Nephron progenitor cell (in vitro differentiated cells): Measurements from ENCODE around the gene USP7.

Experiments
- DNase-seq: peaks from one replicate; pipeline ENCODE4 v3.0.0; 2021
- H3K27ac Mint-ChIP-seq: 2 replicates; pipeline ENCODE4 v1.8.0; 2021; ENCODE audit warnings: mild to moderate bottlenecking, moderate library complexity, mixed read lengths
- H3K27me3 Mint-ChIP-seq: 2 replicates; pipeline ENCODE4 v1.8.0; 2021; ENCODE audit warnings: mild to moderate bottlenecking, low read depth, mixed read lengths; ENCODE audit not compliant: poor library complexity
- H3K36me3 Mint-ChIP-seq: 2 replicates; pipeline ENCODE4 v1.8.0; 2021; ENCODE audit warnings: low read depth, mixed read lengths
- H3K4me1 Mint-ChIP-seq: 2 replicates; pipeline ENCODE4 v1.8.0; 2021; ENCODE audit warnings: mixed read lengths
- H3K4me3 Mint-ChIP-seq: 2 replicates; pipeline ENCODE4 v1.8.0; 2021; ENCODE audit warnings: mild to moderate bottlenecking, moderate library complexity, mixed read lengths
- H3K9me3 Mint-ChIP-seq: 2 replicates; pipeline ENCODE4 v1.8.0; 2021; ENCODE audit warnings: mild to moderate bottlenecking, moderate library complexity, mixed read lengths
- TF ChIP-seq, protein P1 (sequence below): fragments of 200-600 bp; sonication (generic); IDR thresholded peaks from 2 replicates; pipeline ENCODE4 v1.5.0; 2021; ENCODE audit warnings: antibody characterized with exemption

USP7 gene

DNA sequence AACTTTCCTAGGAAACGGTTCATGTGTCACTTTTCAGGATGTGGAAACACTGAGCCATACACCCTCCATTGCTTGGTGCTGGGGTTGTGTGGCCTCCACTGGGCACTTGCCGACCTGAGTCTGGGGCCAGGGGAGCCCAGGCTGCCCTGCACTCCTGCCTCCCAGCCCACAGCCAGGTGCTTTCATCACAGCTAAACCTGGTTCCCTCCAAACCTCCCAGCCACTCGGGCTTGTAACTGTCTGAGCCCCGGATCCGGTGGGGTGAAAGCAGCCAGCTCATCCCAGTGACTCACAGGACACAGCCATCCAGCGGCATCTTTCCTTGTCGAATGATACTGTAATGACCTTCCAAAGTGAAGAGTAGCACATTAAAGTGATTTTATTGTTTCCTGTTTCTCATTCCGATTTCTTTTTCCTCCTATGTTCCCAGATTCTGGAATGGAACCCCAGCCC, 114.7 kb downstream of the USP7 start:
- H3K27me3 Mint-ChIP-seq, result peaks cover 5% of the 10 kb centered on the region
- H3K4me3 Mint-ChIP-seq, result no peak overlapping the region
- H3K9me3 Mint-ChIP-seq, result no peaks in the 10 kb centered on the region
- TF ChIP-seq, protein P1, sequence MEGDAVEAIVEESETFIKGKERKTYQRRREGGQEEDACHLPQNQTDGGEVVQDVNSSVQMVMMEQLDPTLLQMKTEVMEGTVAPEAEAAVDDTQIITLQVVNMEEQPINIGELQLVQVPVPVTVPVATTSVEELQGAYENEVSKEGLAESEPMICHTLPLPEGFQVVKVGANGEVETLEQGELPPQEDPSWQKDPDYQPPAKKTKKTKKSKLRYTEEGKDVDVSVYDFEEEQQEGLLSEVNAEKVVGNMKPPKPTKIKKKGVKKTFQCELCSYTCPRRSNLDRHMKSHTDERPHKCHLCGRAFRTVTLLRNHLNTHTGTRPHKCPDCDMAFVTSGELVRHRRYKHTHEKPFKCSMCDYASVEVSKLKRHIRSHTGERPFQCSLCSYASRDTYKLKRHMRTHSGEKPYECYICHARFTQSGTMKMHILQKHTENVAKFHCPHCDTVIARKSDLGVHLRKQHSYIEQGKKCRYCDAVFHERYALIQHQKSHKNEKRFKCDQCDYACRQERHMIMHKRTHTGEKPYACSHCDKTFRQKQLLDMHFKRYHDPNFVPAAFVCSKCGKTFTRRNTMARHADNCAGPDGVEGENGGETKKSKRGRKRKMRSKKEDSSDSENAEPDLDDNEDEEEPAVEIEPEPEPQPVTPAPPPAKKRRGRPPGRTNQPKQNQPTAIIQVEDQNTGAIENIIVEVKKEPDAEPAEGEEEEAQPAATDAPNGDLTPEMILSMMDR, result no peak
- H3K27ac Mint-ChIP-seq, result peak overlapping the region; percentile 98
- peaks cover 47% of the 10 kb centered on the region for H3K4me1 Mint-ChIP-seq
- no peak for DNase-seq
- peaks cover 45% of the 10 kb centered on the region for H3K36me3 Mint-ChIP-seq

DNA sequence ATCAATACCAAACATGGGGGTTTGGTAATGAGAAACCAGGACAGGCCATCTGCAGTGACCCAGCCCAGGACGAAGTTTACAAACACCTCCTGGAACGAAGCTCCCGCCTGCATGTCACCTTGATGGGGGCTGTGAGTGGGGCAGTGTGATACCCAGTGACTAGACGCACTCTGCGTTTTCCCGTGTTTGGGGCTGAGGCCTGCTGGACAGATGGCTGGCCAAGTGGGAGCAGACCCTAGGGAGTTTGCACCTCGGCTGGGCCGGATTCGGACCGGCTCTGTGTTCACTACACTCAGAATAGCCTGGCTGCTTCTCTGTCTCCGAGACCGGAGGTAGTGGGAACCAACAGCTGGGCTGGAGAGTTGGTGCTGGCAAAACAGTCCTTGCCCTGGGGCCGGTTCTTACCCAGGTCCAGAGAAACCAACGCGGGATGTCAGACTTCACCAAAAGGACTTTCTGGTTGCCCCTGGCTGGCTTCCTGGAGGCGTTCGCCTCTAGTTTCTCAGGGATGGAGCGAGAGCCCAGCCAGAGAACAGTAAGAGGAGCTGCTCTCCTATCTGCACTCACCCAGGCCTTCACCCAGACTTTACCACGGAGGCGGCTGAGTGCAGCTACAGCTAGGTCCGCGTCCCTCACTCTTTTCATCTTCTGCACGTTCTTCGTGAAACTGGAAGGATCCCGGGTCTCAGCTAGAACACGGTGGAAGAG, 115.3 kb downstream of the USP7 start:
- Mint-ChIP-seq H3K27me3 (peaks cover 5% of the 10 kb centered on the region), H3K9me3 (no peaks in the 10 kb centered on the region), H3K27ac (peak overlapping the region; percentile 98), H3K36me3 (peaks cover 50% of the 10 kb centered on the region), H3K4me3 (no peak overlapping the region), H3K4me1 (peaks cover 53% of the 10 kb centered on the region)
- TF ChIP-seq, protein P1, result no peak
- DNase-seq, result no peak

DNA sequence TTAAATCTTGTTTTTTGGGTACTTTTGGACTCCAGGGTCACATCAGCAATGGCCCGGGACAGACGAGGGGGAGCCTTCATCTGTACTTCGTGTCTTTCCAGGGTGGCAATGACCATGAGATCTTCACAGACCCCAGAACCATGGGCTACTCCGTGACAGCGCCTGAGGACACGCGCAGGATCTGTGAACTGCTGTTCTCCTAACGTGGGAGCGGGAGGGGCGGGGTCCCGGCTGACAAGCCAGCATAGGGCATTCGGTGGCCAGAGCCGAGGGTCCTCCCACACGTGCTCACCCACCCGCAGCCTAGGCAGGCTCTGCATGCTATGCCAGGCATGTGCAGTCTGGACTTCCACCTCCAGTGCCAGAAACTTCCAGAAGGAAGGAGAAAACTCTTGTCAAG, 116.1 kb downstream of the USP7 start:
- no peaks in the 10 kb centered on the region for H3K9me3 Mint-ChIP-seq
- no peak for DNase-seq
- H3K27me3 Mint-ChIP-seq, result peaks cover 5% of the 10 kb centered on the region
- TF ChIP-seq, protein P1, result no peak
- H3K36me3 Mint-ChIP-seq, result peaks cover 49% of the 10 kb centered on the region
- peak overlapping the region; percentile 22 for H3K27ac Mint-ChIP-seq
- peaks cover 52% of the 10 kb centered on the region for H3K4me1 Mint-ChIP-seq
- H3K4me3 Mint-ChIP-seq, result no peak overlapping the region

DNA sequence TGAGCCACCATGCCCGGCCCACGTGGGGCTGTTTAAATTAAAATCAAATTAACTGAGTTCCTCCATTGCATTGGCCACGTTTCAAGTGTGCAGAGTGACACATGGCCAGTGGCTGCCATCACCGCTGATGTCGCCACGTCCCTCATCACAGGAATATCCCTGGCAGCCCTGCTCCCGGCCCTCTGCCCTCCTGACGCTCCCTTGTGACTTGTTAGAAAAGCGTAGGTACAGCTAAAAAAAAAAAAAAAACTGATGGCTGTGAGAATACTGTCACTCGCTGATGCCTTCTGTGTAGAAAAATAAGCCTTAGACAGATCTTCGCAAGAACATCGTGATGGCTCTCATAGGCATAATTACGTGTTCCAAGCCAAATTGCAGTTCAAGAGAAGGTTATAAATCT, 116.6 kb downstream of the USP7 start:
- Mint-ChIP-seq H3K4me1 (peaks cover 57% of the 10 kb centered on the region), H3K36me3 (peaks cover 52% of the 10 kb centered on the region), H3K27me3 (peaks cover 5% of the 10 kb centered on the region), H3K4me3 (no peak overlapping the region), H3K27ac (peak overlapping the region; percentile 13), H3K9me3 (no peaks in the 10 kb centered on the region)
- TF ChIP-seq, protein P1, result no peak
- DNase-seq, result no peak

DNA sequence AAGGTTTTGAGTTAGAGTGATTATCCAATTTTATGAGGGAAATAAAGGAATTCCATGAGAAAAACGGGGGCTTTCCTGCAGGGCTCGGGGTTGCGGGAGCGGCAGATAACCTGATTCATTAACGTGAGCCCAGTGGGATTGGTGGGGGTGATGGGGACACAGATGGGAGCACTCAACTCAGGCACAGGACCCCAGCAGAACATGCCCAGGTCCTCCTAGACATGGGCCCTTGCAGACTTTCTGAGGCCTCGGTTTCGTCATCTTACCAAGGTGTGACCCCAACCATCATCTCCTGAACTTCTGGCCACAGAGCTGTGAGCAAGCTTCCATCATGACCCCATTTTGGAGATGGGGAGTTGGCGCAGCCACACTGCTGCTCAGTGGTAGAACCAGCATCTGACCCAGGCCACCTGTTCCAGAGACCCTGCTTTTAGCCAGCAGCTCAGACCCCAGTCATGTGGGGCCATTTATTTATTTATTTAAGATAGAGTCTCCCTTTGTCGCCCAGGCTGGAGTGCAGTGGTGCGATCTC, 117.2 kb downstream of the USP7 start:
- peaks cover 5% of the 10 kb centered on the region for H3K27me3 Mint-ChIP-seq
- TF ChIP-seq, protein P1, result no peak
- no peak for DNase-seq
- H3K4me3 Mint-ChIP-seq, result no peak overlapping the region
- peaks cover 49% of the 10 kb centered on the region for H3K36me3 Mint-ChIP-seq
- peaks cover 62% of the 10 kb centered on the region for H3K4me1 Mint-ChIP-seq
- no peaks in the 10 kb centered on the region for H3K9me3 Mint-ChIP-seq
- H3K27ac Mint-ChIP-seq, result no peak overlapping the region
